ENCODE measurements around the gene SHISA7.

DNA sequence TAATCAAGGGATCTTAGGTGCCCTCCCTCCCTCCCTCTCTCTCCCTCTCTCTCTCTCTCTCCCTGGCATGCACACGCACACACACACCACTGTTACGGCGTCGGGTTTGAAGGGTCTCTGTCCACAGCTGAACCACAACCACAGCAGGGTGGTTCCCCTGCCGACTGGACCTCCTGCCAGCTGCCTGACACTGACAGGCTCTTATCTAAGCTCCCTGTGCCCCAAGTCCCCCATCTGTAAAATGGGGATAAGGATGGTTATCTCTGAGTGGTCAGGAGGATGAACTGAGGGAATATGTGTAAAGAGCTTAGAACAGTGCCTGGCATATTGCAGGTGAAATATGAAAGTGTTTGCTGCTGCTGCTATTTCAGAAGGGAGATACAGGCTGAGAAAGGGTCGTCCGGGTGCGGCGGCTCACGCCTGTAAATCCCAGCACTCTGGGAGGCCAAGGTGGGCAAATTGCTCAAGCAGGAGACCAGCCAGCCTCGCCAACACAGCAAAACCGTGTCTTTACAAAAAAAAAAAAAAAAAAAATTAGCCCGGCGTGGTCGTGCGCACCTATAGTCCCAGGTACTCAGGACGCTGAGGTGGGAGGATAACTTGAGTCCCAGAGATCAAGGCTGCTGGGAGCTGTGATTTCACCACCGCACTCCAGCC, 852 bp upstream of the SHISA7 start:
- TF ChIP-seq TAF1 (IDR thresholded peaks at IDR 0.05; ENCODE audit: low read depth) (no peak), ZBTB7A (IDR thresholded peaks at IDR 0.05; ENCODE audit: low read depth) (no peak), YY1 (IDR thresholded peaks at IDR 0.05; ENCODE audit: low read depth) (no peak), CEBPB (IDR thresholded peaks at IDR 0.05) (no peak), RAD21 (IDR thresholded peaks at IDR 0.05; ENCODE audit: low read depth) (no peak)
- TF ChIP-seq, protein P1, sequence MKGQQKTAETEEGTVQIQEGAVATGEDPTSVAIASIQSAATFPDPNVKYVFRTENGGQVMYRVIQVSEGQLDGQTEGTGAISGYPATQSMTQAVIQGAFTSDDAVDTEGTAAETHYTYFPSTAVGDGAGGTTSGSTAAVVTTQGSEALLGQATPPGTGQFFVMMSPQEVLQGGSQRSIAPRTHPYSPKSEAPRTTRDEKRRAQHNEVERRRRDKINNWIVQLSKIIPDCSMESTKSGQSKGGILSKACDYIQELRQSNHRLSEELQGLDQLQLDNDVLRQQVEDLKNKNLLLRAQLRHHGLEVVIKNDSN (IDR thresholded peaks at IDR 0.05) = no peak
- TF ChIP-seq, protein P2, sequence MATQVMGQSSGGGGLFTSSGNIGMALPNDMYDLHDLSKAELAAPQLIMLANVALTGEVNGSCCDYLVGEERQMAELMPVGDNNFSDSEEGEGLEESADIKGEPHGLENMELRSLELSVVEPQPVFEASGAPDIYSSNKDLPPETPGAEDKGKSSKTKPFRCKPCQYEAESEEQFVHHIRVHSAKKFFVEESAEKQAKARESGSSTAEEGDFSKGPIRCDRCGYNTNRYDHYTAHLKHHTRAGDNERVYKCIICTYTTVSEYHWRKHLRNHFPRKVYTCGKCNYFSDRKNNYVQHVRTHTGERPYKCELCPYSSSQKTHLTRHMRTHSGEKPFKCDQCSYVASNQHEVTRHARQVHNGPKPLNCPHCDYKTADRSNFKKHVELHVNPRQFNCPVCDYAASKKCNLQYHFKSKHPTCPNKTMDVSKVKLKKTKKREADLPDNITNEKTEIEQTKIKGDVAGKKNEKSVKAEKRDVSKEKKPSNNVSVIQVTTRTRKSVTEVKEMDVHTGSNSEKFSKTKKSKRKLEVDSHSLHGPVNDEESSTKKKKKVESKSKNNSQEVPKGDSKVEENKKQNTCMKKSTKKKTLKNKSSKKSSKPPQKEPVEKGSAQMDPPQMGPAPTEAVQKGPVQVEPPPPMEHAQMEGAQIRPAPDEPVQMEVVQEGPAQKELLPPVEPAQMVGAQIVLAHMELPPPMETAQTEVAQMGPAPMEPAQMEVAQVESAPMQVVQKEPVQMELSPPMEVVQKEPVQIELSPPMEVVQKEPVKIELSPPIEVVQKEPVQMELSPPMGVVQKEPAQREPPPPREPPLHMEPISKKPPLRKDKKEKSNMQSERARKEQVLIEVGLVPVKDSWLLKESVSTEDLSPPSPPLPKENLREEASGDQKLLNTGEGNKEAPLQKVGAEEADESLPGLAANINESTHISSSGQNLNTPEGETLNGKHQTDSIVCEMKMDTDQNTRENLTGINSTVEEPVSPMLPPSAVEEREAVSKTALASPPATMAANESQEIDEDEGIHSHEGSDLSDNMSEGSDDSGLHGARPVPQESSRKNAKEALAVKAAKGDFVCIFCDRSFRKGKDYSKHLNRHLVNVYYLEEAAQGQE (IDR thresholded peaks at IDR 0.05; ENCODE audit: low read depth) = no peak
- TF ChIP-seq, protein P3, sequence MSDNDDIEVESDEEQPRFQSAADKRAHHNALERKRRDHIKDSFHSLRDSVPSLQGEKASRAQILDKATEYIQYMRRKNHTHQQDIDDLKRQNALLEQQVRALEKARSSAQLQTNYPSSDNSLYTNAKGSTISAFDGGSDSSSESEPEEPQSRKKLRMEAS (IDR thresholded peaks at IDR 0.05) = no peak

Data from Ishikawa (cell line).